Ectodermal cell (in vitro differentiated cells): ENCODE data around the gene PRKG1.

Experiments used
- H3K27ac ChIP-seq: 2 replicates; pipeline ENCODE4 v1.7.0; 2013; ENCODE audit warnings: mild to moderate bottlenecking, low read depth, low read length; ENCODE audit not compliant: insufficient read depth, poor library complexity, severe bottlenecking
- H3K27me3 ChIP-seq: 2 replicates; pipeline ENCODE4 v1.7.0; 2013; ENCODE audit warnings: mild to moderate bottlenecking, low read length; ENCODE audit not compliant: insufficient read depth, control insufficient read depth, poor library complexity, severe bottlenecking
- H3K36me3 ChIP-seq: one replicate; pipeline ENCODE4 v1.7.0; 2013; ENCODE audit warnings: low read length; ENCODE audit not compliant: control insufficient read depth, insufficient read depth
- H3K4me1 ChIP-seq: one replicate; pipeline ENCODE4 v1.7.0; 2013; ENCODE audit warnings: low read length; ENCODE audit not compliant: control insufficient read depth, insufficient read depth
- H3K4me3 ChIP-seq: 2 replicates; pipeline ENCODE4 v1.7.0; 2013; ENCODE audit warnings: low read depth, low read length, control low read depth; ENCODE audit not compliant: insufficient read depth
- H3K9me3 ChIP-seq: 2 replicates; pipeline ENCODE4 v1.7.0; 2013; ENCODE audit warnings: mild to moderate bottlenecking, low read length, moderate library complexity; ENCODE audit not compliant: control insufficient read depth
- WGBS, 2 experiments: methylation state at CpG; one replicate each; pipeline ENCODE4 v1.1.7; 2013; ENCODE audit warnings: missing lambda C conversion rate in 2 of 2; 5-methylcytosine and 5-hydroxymethylcytosine counted together

Gene PRKG1

DNA sequence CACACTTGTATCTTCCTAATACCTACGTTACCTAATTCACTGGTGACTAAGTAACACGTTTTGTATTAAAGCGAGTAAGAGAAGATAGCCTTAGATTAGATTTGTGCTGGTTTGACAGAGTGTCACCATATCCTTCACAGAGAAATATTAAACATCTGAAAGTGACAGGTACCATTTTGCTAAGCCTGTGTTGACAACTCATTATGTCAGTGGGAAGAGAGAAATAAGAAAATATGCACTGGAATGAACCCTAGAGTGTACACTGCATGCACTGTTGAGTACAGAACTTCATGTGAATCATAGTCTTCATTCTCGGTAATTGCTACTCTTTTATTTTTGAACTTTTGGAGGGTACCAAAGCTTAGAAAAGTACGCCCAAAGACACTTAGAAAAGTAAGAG, 10.9 kb downstream of the PRKG1 start:
- Histone ChIP-seq H3K4me1 (peaks cover 6% of the 10 kb centered on the region), H3K4me3 (no peak overlapping the region), H3K9me3 (no peaks in the 10 kb centered on the region), H3K27ac (no peak overlapping the region), H3K36me3 (no peaks in the 10 kb centered on the region), H3K27me3 (no peaks in the 10 kb centered on the region)
- 98 to 99% methylated on average over 5 of the region's 5 CpGs for WGBS, 2 experiments

DNA sequence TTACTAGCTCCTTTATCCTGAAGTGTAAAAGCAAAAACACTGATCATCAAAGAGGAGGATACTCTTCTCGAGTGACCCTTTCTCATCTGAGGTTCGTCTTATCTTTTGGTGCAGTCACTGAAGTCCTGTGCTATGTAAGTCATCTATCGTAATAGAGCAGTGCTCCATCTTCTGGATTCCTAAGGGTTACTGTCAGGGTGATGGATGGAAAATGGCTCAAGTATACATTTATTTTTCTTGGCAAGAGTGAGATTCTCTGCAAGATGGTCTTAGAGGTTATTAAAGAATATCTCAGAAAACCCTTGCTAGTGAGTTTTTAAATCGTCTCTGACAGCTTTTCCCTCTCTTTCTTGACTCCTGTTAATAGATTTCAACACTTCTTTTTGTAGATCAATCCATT, 12.4 kb downstream of the PRKG1 start:
- no peak overlapping the region for H3K27ac ChIP-seq
- H3K4me1 ChIP-seq, result peaks cover 6% of the 10 kb centered on the region
- 94 to 97% methylated on average over 4 of the region's 4 CpGs for WGBS, 2 experiments
- no peaks in the 10 kb centered on the region for H3K9me3 ChIP-seq
- no peak overlapping the region for H3K4me3 ChIP-seq
- H3K36me3 ChIP-seq, result no peaks in the 10 kb centered on the region
- H3K27me3 ChIP-seq, result no peaks in the 10 kb centered on the region

DNA sequence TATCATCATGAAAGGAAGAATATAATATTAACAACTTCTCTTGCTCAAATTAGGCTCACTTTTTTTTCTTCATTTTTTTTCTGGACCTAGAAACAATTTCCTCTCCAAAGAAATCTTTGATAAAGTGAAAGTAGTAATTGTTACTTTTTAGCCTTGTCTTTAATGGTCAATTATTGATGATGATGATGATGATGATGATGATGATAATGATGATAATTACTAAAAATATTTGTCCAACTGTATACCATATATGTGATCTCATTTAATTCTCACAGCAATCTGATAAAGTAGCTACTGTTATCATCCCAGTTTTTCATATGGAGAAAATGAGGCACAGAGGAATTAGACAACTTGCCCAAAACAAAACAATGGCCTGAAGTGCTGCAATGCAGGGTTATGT, 12.8 kb downstream of the PRKG1 start:
- H3K4me3 ChIP-seq, result no peak overlapping the region
- no peaks in the 10 kb centered on the region for H3K9me3 ChIP-seq
- peaks cover 6% of the 10 kb centered on the region for H3K4me1 ChIP-seq
- no peaks in the 10 kb centered on the region for H3K27me3 ChIP-seq
- H3K27ac ChIP-seq, result no peak overlapping the region
- no peaks in the 10 kb centered on the region for H3K36me3 ChIP-seq

DNA sequence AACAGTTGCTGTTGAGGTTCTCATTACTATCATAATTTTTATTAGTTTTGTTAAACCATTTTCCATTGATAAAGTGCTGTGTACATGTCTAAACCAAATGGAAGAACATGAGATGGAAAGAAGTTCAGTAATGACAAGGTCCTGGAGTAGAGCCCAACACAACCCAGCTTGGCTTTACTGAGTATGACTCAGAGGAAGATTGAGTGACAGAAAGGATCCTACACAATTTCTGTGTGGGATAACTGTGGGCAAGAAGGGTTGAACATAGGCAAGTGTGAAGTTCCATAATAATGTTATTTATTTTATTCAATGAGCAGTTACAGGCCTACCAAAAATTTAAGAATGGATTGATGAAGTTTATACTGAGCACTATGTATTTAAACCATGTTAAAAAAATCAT, 15.9 kb downstream of the PRKG1 start:
- Histone ChIP-seq H3K36me3 (no peaks in the 10 kb centered on the region), H3K4me3 (no peak overlapping the region), H3K4me1 (no peaks in the 10 kb centered on the region), H3K27me3 (no peaks in the 10 kb centered on the region), H3K27ac (no peak overlapping the region), H3K9me3 (no peaks in the 10 kb centered on the region)

DNA sequence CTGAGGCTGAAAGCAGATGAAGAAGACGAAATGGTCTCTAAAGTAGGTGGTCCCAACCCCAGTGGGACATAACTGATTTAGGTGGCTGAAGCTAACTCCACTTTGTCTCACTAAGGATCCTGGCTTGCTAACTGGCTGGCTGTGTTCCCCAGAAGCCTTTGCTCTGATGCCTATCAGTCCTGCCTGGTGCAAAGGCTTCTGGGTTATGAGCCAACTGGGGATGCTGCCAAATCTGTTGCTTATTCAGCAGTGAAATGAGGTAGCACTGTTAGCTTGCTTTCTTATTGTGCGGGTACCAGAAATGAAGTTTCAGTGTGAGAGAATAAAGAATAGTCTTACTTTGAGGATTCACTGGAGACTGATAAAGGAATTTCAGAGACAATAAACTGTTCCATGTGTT, 18.1 kb downstream of the PRKG1 start:
- no peaks in the 10 kb centered on the region for H3K27me3 ChIP-seq
- H3K27ac ChIP-seq, result no peak overlapping the region
- no peaks in the 10 kb centered on the region for H3K4me1 ChIP-seq
- no peak overlapping the region for H3K4me3 ChIP-seq
- WGBS, 2 experiments, result 87 to 92% methylated on average over 2 of the region's 2 CpGs
- no peaks in the 10 kb centered on the region for H3K36me3 ChIP-seq
- no peaks in the 10 kb centered on the region for H3K9me3 ChIP-seq

DNA sequence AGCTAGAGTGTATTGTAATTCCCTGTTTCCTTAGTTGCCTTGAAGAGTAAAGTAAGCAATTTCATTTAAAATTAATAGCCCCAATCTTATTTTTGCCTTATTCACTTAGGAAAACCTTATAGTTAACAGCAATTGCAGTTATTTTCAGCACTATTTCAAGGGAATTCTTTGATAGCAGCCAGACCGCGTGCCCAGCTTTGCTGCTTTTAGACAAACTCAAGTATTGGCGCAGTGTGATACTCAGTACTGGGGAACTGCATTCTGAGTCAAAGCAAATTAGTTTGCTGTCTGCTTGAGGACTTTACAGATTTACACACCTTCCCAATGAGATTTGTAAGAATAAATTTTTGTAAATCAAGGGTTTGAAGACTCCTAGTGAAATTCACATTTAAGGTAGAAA, 21.2 kb downstream of the PRKG1 start:
- Histone ChIP-seq H3K9me3 (no peaks in the 10 kb centered on the region), H3K36me3 (no peaks in the 10 kb centered on the region), H3K27me3 (no peaks in the 10 kb centered on the region), H3K4me1 (no peaks in the 10 kb centered on the region), H3K27ac (no peak overlapping the region), H3K4me3 (no peak overlapping the region)
- 95 to 99% methylated on average over 3 of the region's 3 CpGs for WGBS, 2 experiments

DNA sequence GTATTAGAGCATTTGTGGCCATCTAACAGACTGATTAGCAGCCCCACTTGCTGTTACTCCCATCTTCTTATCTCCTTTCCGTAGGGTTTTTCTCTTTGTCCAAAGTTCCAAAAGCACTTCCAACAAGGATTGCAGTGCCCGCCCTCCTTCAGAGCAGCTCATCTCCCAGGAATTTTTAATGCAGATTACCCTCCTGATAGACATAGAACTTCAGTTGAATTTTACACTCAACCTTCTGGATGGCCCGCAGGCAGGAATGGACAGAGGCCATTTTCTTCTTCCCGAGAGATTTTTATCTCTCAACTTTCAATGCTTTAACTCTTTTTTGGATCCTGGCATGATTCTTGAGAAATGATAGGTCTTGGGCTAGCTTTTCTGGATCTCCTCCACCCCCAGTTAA, 23.3 kb downstream of the PRKG1 start:
- no peaks in the 10 kb centered on the region for H3K9me3 ChIP-seq
- H3K4me3 ChIP-seq, result no peak overlapping the region
- H3K36me3 ChIP-seq, result no peaks in the 10 kb centered on the region
- H3K27ac ChIP-seq, result no peak overlapping the region
- H3K4me1 ChIP-seq, result no peaks in the 10 kb centered on the region
- H3K27me3 ChIP-seq, result no peaks in the 10 kb centered on the region
- WGBS, 2 experiments, result 95 to 98% methylated on average over 4 of the region's 4 CpGs

DNA sequence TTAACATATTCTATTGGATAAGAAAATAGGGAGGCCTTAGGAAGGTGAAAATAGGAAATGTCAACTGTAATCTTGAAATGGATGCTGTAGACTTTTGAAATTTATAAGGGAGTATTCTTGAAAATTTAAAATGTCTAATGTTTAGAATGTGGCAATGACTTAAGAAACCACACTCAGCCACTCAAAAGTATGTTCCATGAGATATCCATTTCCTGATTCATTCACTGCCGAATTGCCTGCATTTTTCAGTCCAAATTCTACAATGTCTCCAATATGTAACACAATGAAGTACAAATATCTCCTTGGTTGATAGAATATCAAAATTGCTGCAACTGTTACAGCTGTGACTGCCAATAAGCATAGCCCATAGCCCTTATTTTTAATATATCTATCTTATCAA, 25.9 kb downstream of the PRKG1 start:
- Histone ChIP-seq H3K9me3 (no peaks in the 10 kb centered on the region), H3K27me3 (no peaks in the 10 kb centered on the region), H3K4me1 (no peaks in the 10 kb centered on the region), H3K27ac (no peak overlapping the region), H3K36me3 (no peaks in the 10 kb centered on the region), H3K4me3 (no peak overlapping the region)
- 83 to 92% methylated on average over 1 of the region's 1 CpG for whole genome bisulfite sequencing, 2 experiments

DNA sequence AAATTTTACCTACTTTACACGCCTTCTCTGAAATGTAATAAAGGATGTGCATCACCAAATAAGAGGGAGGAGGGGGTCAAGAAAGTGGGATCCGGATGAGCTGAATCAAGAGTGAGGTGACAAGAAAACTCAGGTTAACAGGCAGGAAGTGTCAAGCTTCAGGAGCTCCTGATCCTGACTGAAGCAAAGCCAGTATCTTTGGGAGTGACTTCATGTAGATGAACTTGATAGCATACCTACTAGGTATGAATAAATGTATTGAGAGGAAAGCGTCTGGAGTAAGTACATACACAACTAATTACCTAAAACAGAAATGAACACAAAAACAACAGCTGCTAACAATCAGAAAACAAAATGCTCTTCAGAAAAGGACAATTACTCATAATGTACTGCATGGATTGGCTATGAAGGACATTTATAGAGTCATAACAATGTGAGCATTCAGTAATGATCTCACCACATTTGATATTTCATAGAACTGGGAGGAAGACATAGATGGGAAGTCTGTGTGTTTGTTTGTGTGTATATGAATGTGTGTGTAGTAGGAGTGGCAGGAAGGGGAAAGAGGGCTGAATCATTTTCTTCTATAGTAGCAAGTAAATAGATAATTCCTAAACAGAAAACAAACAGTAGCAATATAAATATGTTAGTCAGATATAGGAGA, 29.4 kb downstream of the PRKG1 start:
- no peaks in the 10 kb centered on the region for H3K27me3 ChIP-seq
- 97 to 99% methylated on average over 2 to 3 of the region's 3 CpGs for WGBS, 2 experiments
- no peak overlapping the region for H3K27ac ChIP-seq
- no peak overlapping the region for H3K4me3 ChIP-seq
- H3K36me3 ChIP-seq, result no peaks in the 10 kb centered on the region
- H3K4me1 ChIP-seq, result no peaks in the 10 kb centered on the region
- no peaks in the 10 kb centered on the region for H3K9me3 ChIP-seq

DNA sequence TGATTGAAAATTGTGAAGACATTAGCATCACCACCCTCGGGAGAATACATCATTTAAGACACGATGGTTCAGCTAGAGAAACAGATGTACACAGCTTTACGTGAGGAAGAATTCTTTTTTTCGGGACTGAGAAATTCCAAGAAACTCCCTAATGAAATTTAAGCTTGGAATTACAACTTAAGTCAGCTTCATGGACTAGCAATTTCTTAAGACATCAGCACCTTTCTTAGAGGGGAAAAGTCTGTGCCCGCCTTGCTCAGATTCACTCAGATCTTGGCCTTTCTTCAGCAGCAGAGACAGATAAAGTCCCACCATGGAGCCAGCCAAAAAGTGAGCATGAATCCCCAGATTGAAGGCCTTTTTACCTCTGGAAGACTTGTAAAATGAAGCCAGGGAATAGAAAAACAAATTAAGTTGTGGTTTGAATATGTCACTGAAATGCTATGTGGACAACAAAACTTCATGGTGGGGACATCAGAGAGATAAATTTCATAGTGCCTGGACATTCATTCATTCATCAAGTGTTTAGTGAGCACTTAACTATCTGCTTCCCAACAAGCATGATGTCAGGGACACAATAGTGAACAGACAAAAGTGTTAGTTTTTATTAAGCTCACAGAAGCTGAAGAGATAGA, 32.1 kb downstream of the PRKG1 start:
- Histone ChIP-seq H3K9me3 (no peaks in the 10 kb centered on the region), H3K27ac (no peak overlapping the region), H3K27me3 (no peaks in the 10 kb centered on the region), H3K36me3 (no peaks in the 10 kb centered on the region), H3K4me1 (peaks cover 5% of the 10 kb centered on the region), H3K4me3 (no peak overlapping the region)
- 93 to 99% methylated on average over 5 of the region's 5 CpGs for WGBS, 2 experiments

DNA sequence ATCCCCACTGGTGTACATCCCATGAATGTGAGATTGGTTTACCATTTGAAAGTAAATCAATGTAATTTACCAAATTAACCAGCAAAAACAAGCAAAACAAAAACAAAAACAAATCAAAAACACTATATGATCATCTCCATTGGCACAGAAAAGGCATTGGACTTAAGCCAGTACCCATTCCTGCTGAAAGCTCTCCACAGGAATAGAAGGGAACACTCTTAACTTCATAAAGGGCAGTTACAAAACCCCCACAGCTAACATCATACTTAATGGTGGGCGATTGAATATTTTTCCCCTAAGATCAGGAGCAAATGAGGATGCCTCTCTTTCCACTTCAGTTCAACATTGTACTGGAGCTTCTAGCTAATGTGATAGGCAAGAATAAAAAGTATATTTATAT, 34.1 kb downstream of the PRKG1 start:
- Histone ChIP-seq H3K9me3 (no peaks in the 10 kb centered on the region), H3K4me3 (no peak overlapping the region), H3K27ac (no peak overlapping the region), H3K4me1 (peaks cover 5% of the 10 kb centered on the region), H3K36me3 (no peaks in the 10 kb centered on the region), H3K27me3 (no peaks in the 10 kb centered on the region)
- WGBS, 2 experiments, result 80 to 90% methylated on average over 1 of the region's 1 CpG
